ENCODE measurements around the gene ASTN2.
"Not testable (repeated sequence)": the region's sequence is repeated elsewhere in the genome, so short reads cannot be mapped to it uniquely, and the experiment has no call there.

The ASTN2 gene

GRCh38 chr9:116944714-116945534, 469.9 kb downstream of the ASTN2 start:
- no peak for DNase-seq

GRCh38 chr9:116943970-116944369, 470.9 kb downstream of the ASTN2 start:
- DNase-seq = no peak

GRCh38 chr9:116942593-116943061, 472.2 kb downstream of the ASTN2 start:
- DNase-seq = no peak

GRCh38 chr9:116941266-116941665, 473.6 kb downstream of the ASTN2 start:
- no peak for DNase-seq

- no peak for DNase-seq
Observed at GRCh38 chr9:116940614-116941215, 474.1 kb downstream of the ASTN2 start.

- DNase-seq = no peak
Observed at GRCh38 chr9:116939614-116940013, 475.2 kb downstream of the ASTN2 start.

GRCh38 chr9:116939161-116939560, 475.7 kb downstream of the ASTN2 start:
- DNase-seq = no peak

GRCh38 chr9:116937361-116937760, 477.5 kb downstream of the ASTN2 start:
- DNase-seq = no peak

GRCh38 chr9:116935149-116935897, 479.5 kb downstream of the ASTN2 start:
- no peak for DNase-seq

GRCh38 chr9:116934131-116934530, 480.7 kb downstream of the ASTN2 start:
- no peak for DNase-seq

- DNase-seq = no peak
Observed at GRCh38 chr9:116933251-116933650, 481.6 kb downstream of the ASTN2 start.

GRCh38 chr9:116929621-116930020, 485.2 kb downstream of the ASTN2 start:
- no peak for DNase-seq

- DNase-seq = no peak
Observed at GRCh38 chr9:116928884-116929283, 486.0 kb downstream of the ASTN2 start.

GRCh38 chr9:116928289-116928688, 486.6 kb downstream of the ASTN2 start:
- DNase-seq = no peak

- no peak for DNase-seq
Observed at GRCh38 chr9:116927726-116928125, 487.1 kb downstream of the ASTN2 start.

- DNase-seq = no peak
Observed at GRCh38 chr9:116925121-116925520, 489.7 kb downstream of the ASTN2 start.

- DNase-seq = no peak
Observed at GRCh38 chr9:116924462-116925110, 490.3 kb downstream of the ASTN2 start.

- not testable (repeated sequence) for DNase-seq
Observed at GRCh38 chr9:116917895-116918508, 496.9 kb downstream of the ASTN2 start.

- DNase-seq = no peak
Observed at GRCh38 chr9:116913536-116913935, 501.3 kb downstream of the ASTN2 start.

- no peak for DNase-seq
Observed at GRCh38 chr9:116910201-116910600, 504.7 kb downstream of the ASTN2 start.

GRCh38 chr9:116907989-116908388, 506.9 kb downstream of the ASTN2 start:
- no peak for DNase-seq

GRCh38 chr9:116905171-116905588, 509.7 kb downstream of the ASTN2 start:
- no peak for DNase-seq

GRCh38 chr9:116904165-116904564, 510.7 kb downstream of the ASTN2 start:
- no peak for DNase-seq

Measured in NCI-H2029 (cell line).